HepG2 (cell line): ENCODE results near the gene KBTBD3. TPM values are rescaled to one million over a fixed set of nuclear protein-coding genes. Genes with fewer than 3 reads are reported as not detected.

ENCODE experiments used
- BCL3 ChIP-seq: sonication (generic); formaldehyde crosslinking; IDR thresholded peaks from 2 replicates; pipeline ENCODE4 v1.5.1; 2020; ENCODE audit warnings: mild to moderate bottlenecking, missing genetic modification reagents, moderate library complexity
- EP300 ChIP-seq, 3 experiments: sonication (generic) in 1 of 3; formaldehyde crosslinking in 1 of 3; IDR thresholded peaks; 2 replicates each; pipeline versions ENCODE4 v1.5.1 to v1.6.1; 2011 to 2020; ENCODE audit warnings: low read depth in 2 of 3, low read length in 2 of 3, borderline replicate concordance in 1 of 3, improper control_type of control experiment in 1 of 3, mild to moderate bottlenecking in 1 of 3, missing genetic modification reagents in 1 of 3, moderate library complexity in 1 of 3
- GABPA ChIP-seq, 2 experiments: IDR thresholded peaks; 2 replicates each; pipeline ENCODE4 v1.6.1; 2011 to 2016; ENCODE audit warnings: low read depth in 2 of 2, low read length in 1 of 2, missing biosample characterization in 1 of 2, missing genetic modification characterization in 1 of 2
- HMG20B ChIP-seq: conservative IDR thresholded peaks from 2 replicates; pipeline ENCODE4 v1.6.1; 2016; ENCODE audit warnings: missing genetic modification reagents, missing compliant biosample characterization
- IRX3 ChIP-seq: sonication (generic); formaldehyde crosslinking; IDR thresholded peaks from 2 replicates; pipeline ENCODE4 v1.8.1; 2023; ENCODE audit warnings: mild to moderate bottlenecking, low read depth, missing genetic modification reagents, borderline replicate concordance
- MEIS2 ChIP-seq: sonication (generic); formaldehyde crosslinking; IDR thresholded peaks from 2 replicates; pipeline ENCODE4 v1.9.0; 2021; ENCODE audit warnings: mild to moderate bottlenecking, missing genetic modification reagents
- MXD4 ChIP-seq: IDR thresholded peaks from 2 replicates; pipeline ENCODE4 v1.6.1; 2016; ENCODE audit warnings: mild to moderate bottlenecking, missing biosample characterization, missing genetic modification reagents
- MYC ChIP-seq: sonication (generic); formaldehyde crosslinking; IDR thresholded peaks from 2 replicates; pipeline ENCODE4 v1.9.0; 2021; ENCODE audit warnings: missing genetic modification reagents, borderline replicate concordance
- NFYB ChIP-seq: sonication (generic); formaldehyde crosslinking; IDR thresholded peaks from 2 replicates; pipeline ENCODE4 v1.4.0; 2020; ENCODE audit warnings: missing genetic modification reagents
- RARG ChIP-seq: sonication (generic); formaldehyde crosslinking; IDR thresholded peaks from 2 replicates; pipeline ENCODE4 v1.4.0; 2020; ENCODE audit warnings: low read depth, mild to moderate bottlenecking, missing genetic modification reagents
- RXRA ChIP-seq: sonication (generic); formaldehyde crosslinking; IDR thresholded peaks from 2 replicates; pipeline ENCODE4 v1.5.1; 2020; ENCODE audit warnings: missing genetic modification reagents
- RXRB ChIP-seq: IDR thresholded peaks from 2 replicates; pipeline ENCODE4 v1.6.1; 2016; ENCODE audit warnings: borderline replicate concordance, missing genetic modification reagents, missing compliant biosample characterization
- SP5 ChIP-seq: IDR thresholded peaks from 2 replicates; pipeline ENCODE4 v1.6.1; 2016; ENCODE audit warnings: low read depth, borderline replicate concordance
- TIGD3 ChIP-seq: sonication (generic); formaldehyde crosslinking; IDR thresholded peaks from 2 replicates; pipeline ENCODE4 v1.5.1; 2020; ENCODE audit warnings: mild to moderate bottlenecking, missing genetic modification reagents, borderline replicate concordance
- TSC22D2 ChIP-seq: sonication (generic); formaldehyde crosslinking; IDR thresholded peaks from 2 replicates; pipeline ENCODE4 v1.5.1; 2020; ENCODE audit warnings: missing genetic modification reagents, mild to moderate bottlenecking, borderline replicate concordance
- XRCC5 ChIP-seq: fragments of 200-400 bp; formaldehyde crosslinking; optimal IDR thresholded peaks from 2 replicates; pipeline ENCODE3; 2017; ENCODE audit warnings: mild to moderate bottlenecking, low read length
- ZBTB38 ChIP-seq: sonication (generic); formaldehyde crosslinking; IDR thresholded peaks from 2 replicates; pipeline ENCODE4 v1.5.1; 2020; ENCODE audit warnings: mild to moderate bottlenecking, missing genetic modification reagents
- ZBTB42 ChIP-seq: sonication (generic); formaldehyde crosslinking; IDR thresholded peaks from 2 replicates; pipeline ENCODE4 v1.5.0; 2020; ENCODE audit warnings: mild to moderate bottlenecking, missing genetic modification reagents
- ZNF30 ChIP-seq: sonication (generic); formaldehyde crosslinking; IDR thresholded peaks from 2 replicates; pipeline ENCODE4 v1.5.0; 2020; ENCODE audit warnings: mild to moderate bottlenecking, missing genetic modification reagents
- ZNF44 ChIP-seq: sonication (generic); formaldehyde crosslinking; IDR thresholded peaks from 2 replicates; pipeline ENCODE4 v1.5.1; 2020; ENCODE audit warnings: mild to moderate bottlenecking, missing genetic modification reagents
- ZNF501 ChIP-seq: sonication (generic); formaldehyde crosslinking; IDR thresholded peaks from 2 replicates; pipeline ENCODE4 v1.5.1; 2020; ENCODE audit warnings: mild to moderate bottlenecking, moderate library complexity, missing genetic modification reagents
- ZNF512 ChIP-seq: sonication (generic); formaldehyde crosslinking; IDR thresholded peaks from 2 replicates; pipeline ENCODE4 v1.4.0; 2020; ENCODE audit warnings: mild to moderate bottlenecking, missing genetic modification reagents
- ZNF607 ChIP-seq: sonication (generic); formaldehyde crosslinking; IDR thresholded peaks from 2 replicates; pipeline ENCODE4 v1.5.1; 2020; ENCODE audit warnings: missing genetic modification reagents, mild to moderate bottlenecking, borderline replicate concordance
- ZNF761 ChIP-seq: sonication (generic); formaldehyde crosslinking; conservative IDR thresholded peaks from 2 replicates; pipeline ENCODE4 v1.4.0; 2020; ENCODE audit warnings: mild to moderate bottlenecking, missing genetic modification reagents
- ZSCAN29 ChIP-seq: sonication (generic); formaldehyde crosslinking; conservative IDR thresholded peaks from 2 replicates; pipeline ENCODE4 v1.4.0; 2020; ENCODE audit warnings: mild to moderate bottlenecking, missing genetic modification reagents
- polyA plus RNA-seq, 8 experiments: library from polyadenylated mRNA; depleted of rRNA in 3 of 8; stranded (reverse) in 7 of 8; unstranded in 1 of 8; fragments of >200 nt; fragmentation: Illumina TruSeq in 4 of 8; extraction: Trizol in 4 of 8; gene quantifications; 2 replicates each; pipeline versions ENCODE4 v1.2.1 to v1.2.3, GENCODE V29; 2011 to 2016; ENCODE audit warnings: low read depth in 4 of 8, missing spikeins in 1 of 8, mixed read lengths in 1 of 8; ENCODE audit not compliant: insufficient read depth in 1 of 8
- total RNA-seq, 5 experiments: library from RNA; depleted of rRNA; stranded (reverse); fragments of >200 nt; fragmentation: Illumina TruSeq; extraction: Trizol; gene quantifications; 2 replicates each; pipeline ENCODE4 v1.2.3, GENCODE V29; 2016; ENCODE audit warnings: low read depth in 1 of 5

Gene KBTBD3
- total and polyA plus RNA-seq, 2 of the 13 experiments (the other 11 are each of a cell fraction or from before 2014, with no cell fraction given) = 1.8 to 7.4 TPM

- peak; percentile 51; the same call in 1 of the 2 replicates for TF ChIP-seq MEIS2 (CRISPR knock-in tag)
- TF ChIP-seq MYC (CRISPR knock-in tag) = peak; percentile 54; the same call in 1 of the 2 replicates
- TF ChIP-seq EP300 (IDR thresholded peaks at IDR 0.05; ENCODE audit: low read depth in 2 of 2, low read length in 2 of 2) = no peak
- no peak for TF ChIP-seq EP300 (CRISPR knock-in tag; IDR thresholded peaks at IDR 0.05; ENCODE audit: borderline replicate concordance)
- no peak for TF ChIP-seq ZNF44 (CRISPR knock-in tag)
- TF ChIP-seq NFYB = peak; percentile 98
- TF ChIP-seq MXD4 (CRISPR knock-in tag) = 0 out of 2 replicates have a peak, but pooled peaks have one; percentile 19
- TF ChIP-seq ZNF512 (CRISPR knock-in tag) = peak; percentile 53; the same call in 1 of the 2 replicates
- TF ChIP-seq ZBTB38 (CRISPR knock-in tag) = peak; percentile 73
- TF ChIP-seq RXRA (CRISPR knock-in tag) = no peak
- TF ChIP-seq GABPA (IDR thresholded peaks at IDR 0.05; ENCODE audit: low read depth, low read length) = peak; percentile 85
- TF ChIP-seq GABPA (CRISPR knock-in tag; IDR thresholded peaks at IDR 0.05; ENCODE audit: low read depth) = peak; percentile 95
- no peak for TF ChIP-seq ZBTB42
- TF ChIP-seq RXRB (CRISPR knock-in tag) = no peak; the same call in 1 of the 2 replicates
- TF ChIP-seq ZNF761 (CRISPR knock-in tag) = no peak; the same call in 1 of the 2 replicates
- TF ChIP-seq TSC22D2 = no peak
- no peak for TF ChIP-seq BCL3
- peak; percentile 13 for TF ChIP-seq XRCC5
- no peak for TF ChIP-seq HMG20B (CRISPR knock-in tag)
- no peak for TF ChIP-seq RARG (CRISPR knock-in tag)
- TF ChIP-seq ZNF607 (CRISPR knock-in tag) = no peak
- no peak for TF ChIP-seq ZNF30
- no peak for TF ChIP-seq IRX3 (CRISPR knock-in tag)
- TF ChIP-seq ZNF501 (CRISPR knock-in tag) = peak; percentile 74
- peak; percentile 11; the same call in 1 of the 2 replicates for TF ChIP-seq SP5 (CRISPR knock-in tag)
- TF ChIP-seq ZSCAN29 (CRISPR knock-in tag) = no peak
- no peak; the same call in 1 of the 2 replicates for TF ChIP-seq TIGD3 (CRISPR knock-in tag)
Observed at GRCh38 chr11:106021967-106022794, 55.0 kb downstream of the KBTBD3 start, which contains the start of gene MSANTD4 (continued).
